GM19099 (cell line): ENCODE data around the gene GPRIN3.

Experiments used
- POLR2A ChIP-seq: IDR thresholded peaks from 3 replicates; pipeline ENCODE4 v1.6.1; 2011; ENCODE audit warnings: low read depth; ENCODE audit not compliant: insufficient read length; ENCODE audit errors: extremely low read depth

The GPRIN3 gene

DNA sequence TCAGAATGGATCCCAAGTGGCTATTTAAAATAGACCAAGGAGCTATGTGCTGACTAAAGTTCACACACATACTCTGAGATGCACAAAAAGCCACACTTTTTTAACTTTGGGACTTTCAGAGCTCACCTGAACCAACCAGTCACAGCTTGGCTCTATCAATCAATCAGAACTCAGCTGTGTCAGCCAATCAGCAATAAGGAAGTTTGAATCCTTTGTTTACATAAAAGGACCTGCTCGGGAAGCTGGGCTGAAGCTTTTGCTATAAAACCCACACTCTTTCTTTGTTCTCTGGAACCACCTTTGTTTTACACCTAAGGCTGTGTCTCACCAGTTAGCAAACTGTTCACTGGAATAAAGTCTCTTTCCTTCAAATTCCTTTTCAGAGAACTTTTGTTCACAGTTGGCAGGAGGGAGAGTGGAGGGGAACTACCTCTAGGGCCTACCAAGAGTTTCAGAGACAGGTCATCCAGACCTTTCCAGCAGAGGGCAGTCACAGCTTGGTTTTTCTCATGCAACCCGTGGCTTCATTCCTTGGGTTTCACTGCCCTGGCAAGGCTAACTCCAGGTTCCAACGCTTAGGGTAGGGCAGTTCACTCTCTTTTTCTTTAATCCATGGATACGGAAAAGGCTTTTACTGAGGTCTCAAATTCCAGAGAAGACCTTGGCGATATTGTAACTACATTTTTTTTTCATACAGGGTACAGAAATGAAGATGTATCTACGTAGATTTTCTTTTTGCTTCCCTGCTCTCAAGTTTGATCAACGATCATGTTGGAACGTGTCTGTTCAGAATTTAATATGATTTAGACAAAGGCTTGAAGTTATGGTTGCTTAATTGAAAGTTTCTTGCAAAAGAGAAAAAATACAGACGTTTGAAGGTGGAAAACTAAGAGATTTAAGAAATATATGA, 80.7 kb downstream of the GPRIN3 start:
- no peak for TF ChIP-seq POLR2A

DNA sequence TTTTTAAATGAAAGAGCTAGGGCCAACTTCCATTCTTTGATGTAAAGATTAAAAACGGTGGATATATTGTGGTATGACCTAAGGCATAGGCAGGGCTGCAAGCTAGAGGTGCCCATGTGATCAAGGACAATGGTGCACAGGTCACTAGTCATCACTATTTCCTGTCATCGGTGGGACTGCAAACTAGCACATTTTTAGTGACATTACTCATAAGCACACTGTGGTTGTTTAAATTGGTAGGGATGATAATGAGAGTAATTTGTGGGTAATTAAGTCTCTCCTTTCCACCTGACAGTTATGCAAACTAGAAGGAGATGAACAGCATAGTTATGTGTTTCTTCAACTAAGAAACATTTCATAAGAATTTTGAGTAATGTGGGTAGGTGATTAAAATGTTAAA, 85.4 kb downstream of the GPRIN3 start:
- no peak for TF ChIP-seq POLR2A

DNA sequence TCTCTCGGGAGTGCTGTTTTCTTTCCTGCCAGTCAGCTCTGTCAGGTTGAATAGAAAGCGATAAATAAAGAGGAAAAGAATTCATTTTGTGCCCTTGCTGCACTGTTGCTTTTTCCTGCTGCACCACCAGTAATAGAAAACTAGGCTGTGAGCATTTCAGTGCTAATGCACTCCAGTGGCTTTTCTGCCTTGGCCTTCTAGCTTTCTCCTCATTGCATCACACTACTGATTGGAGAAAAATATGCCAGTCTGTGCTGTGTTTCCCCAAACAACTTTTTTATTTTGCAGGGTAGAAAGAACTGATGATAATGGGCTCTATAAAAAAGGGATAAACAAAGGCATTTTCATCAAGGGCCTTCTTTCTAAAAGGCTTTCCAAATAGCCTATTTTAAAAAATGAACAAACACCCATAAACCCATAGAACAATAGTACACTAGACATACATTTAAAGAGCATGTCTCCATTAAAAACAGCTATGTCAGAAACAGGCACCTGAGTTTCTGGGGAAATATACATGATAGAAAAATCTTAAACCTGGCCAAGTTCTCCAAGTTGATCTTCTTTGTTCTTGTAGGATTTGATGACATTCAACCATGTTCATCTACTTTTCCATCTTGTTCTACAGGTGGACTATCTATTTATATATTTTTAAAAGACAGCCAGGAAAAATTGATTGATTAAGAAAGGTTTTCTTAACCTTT, 86.3 kb downstream of the GPRIN3 start:
- no peak for TF ChIP-seq POLR2A

DNA sequence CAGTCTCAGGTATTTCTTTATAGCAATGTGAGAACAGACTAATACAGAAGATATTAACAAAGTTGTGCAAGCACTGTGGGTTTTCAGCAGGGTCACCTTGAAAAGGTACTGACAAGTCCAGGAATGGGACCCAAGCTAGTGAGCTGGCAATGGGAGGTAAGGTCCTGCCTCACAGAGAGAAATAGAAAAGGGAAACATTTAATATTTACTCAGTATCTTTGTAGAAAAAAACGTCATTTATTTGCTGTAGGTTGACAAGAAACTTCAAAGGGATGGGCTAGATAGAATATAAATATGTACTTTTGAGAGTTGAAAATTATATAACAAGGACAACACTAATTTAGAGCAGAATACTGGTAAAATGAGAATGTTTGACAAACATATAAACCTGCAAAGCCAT, 89.0 kb downstream of the GPRIN3 start:
- no peak for TF ChIP-seq POLR2A

DNA sequence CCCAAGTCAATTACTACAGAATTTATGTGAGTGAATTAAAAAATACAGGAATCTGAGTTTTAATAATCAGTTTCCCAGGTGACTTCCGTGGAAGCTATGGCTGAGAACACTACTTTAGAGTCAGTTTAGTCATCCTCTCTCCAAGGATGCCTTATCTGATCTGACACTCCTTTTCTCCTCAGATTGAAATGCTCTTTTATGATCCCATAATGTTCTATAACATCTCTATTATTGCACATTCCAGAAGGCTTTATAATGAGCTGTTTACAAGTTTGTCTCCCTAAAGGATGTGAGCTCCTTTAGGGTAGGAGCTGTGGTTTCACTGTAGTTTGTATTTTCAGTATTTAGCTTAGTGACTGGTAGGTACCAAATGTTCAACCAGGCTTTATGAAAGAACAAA, 90.0 kb downstream of the GPRIN3 start:
- no peak for TF ChIP-seq POLR2A

DNA sequence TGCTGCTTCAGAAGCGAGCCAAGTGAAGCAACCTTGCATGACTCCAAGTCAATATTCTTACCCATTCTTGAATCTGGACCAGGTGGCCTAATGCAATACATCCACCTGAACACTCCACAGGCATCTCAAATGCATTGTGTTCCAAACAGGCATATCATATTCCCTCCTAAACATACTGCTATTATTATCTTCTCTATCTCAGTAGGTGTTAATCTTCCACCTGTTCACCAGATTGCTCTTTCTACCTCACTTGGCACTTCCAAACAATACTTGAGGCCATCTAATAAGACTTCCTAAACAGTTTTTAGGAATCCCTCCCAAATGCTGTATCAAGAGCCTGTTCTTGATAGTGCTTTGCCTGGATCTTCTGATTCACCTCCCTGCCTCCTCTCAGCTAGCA, 90.7 kb downstream of the GPRIN3 start:
- TF ChIP-seq POLR2A, result no peak

DNA sequence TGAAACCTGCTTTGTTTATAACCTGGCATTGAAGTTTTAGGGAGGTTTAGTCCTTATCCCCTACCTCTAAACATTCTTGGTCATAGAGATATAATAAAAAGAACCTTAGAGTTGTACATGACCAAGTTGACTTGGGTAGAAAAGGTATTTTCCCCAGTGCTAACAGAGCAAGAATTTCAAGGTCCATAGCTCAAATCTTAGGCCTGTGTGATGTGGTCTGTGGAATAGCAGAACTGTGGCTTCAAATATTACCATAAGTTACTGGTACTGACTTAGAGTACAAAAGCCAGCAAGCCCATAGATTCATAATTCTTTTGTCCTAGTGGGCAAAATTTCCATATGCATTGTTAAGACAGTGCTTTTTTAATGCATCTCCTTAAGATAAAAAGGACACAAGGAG, 91.2 kb downstream of the GPRIN3 start:
- no peak for TF ChIP-seq POLR2A

DNA sequence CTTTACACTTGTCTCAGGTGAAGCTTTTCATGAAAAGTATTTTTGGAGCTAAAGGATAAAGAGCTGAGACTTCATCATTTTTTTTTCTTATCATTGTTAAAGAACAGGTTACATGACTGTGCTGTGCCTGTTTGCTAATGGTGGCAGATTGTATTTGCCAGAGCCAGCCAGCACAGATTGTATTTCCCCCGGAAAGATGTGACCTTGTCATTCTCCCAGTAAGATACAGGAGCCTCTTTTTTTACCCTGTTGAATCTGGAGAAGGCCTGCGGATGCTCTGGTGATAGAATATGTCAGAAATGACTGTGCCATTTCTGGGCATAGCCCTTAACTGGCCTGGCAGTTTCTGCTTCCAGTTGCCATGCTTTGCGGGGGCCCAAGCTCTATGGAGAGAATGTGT, 91.9 kb downstream of the GPRIN3 start:
- no peak for TF ChIP-seq POLR2A

DNA sequence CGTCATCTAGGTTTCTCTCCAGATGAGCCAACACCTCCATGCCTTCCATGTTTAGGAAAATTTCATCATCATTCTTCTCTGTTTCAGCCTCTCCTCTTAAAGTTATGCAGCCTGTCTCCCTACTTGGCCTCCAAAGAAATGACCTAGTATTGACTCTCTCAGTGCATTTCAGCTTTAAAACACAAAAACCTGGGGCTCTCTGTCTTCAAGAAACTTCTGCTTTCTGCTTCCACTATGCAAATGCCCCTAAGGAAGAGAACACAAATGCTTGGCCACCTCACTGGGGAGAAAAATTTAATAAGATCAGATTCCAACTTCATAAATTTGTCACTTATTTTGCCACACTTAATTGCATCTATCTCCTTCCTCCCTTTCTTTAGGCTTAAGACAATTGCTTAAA, 93.3 kb downstream of the GPRIN3 start:
- no peak for TF ChIP-seq POLR2A

DNA sequence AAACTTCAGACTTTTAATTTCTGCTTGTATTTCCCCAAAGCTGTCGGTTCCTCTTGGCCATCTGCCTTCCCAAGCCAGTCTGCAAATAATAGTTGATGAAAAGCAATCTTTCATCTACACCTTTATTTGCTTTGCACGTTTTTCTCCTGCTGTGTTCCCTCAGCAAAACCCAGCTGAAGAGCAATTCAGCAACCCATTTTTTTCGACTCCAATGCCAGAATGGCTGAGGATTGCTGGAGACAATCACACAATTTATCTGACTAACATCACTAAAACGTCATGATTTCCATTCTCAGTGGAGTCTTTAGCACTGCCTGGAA, 94.3 kb downstream of the GPRIN3 start:
- no peak for TF ChIP-seq POLR2A

DNA sequence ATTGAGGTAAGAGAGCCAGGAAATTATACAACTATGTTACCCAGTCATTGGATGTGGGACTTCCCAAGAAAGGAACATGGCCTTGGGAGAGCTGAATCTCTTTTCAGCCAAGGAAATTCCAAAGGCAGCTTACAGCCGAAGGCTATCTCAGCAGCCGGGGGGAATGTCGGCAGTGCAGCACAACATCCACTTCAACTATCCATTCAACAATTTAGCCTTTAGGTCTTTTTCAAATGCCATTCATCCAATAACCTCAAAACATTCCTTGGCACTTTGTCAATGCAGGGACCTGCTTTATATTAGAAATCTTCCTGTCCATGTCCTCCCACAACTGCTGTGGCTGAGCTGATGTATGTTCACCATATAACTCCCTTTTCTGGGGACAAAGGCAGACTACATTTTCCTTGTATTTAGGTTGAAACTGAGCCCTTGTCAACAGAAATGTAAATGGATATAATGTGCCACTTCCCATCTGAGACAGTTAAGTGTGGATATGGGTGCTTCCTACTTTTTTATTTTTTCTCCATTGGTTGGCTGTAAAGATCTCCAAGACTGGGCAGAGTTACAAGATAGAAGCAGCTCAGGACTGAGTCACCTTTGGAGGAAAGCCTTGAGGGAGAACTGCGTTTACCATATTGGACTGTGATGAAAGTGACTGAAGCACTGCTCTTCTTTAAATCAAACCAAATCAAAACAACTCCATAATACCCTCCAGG, 94.8 kb downstream of the GPRIN3 start:
- no peak for TF ChIP-seq POLR2A

DNA sequence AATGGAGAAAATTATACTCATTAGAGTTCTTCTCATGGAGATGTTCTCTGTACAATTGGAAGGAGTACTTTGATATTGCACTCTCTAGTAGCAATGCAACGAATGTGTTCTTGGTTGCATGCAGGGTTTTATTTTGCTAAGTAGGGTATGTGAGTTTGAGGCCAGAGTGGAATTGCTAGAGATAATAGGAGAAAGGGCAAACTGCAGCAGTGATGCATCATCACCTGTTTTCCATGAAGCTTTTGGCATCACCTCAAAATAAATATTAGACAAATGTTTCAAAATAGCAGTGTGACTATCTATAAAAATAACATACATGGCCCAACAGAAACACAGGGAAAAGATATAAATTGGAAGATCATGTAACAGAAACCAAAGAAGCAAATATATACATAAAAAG, 103.0 kb downstream of the GPRIN3 start:
- TF ChIP-seq POLR2A, result no peak

DNA sequence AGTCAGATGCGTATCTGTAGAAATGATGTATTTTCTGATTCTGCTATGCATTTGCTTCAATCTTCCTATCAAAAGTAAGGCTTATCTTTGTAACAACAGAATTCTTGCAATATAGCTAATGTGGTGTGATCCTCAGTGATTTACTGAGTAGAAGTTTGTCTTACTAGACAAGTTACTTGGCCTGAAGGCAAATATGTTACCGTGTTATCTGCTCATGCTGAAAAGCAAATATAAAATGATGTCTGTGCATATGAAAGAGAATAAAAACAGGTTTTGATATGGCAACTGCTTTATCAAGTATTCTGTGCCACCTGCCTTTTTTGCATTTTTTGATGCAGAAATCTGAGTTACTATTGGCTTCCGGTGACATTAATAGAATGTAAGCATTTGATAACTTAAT, 103.7 kb downstream of the GPRIN3 start:
- no peak for TF ChIP-seq POLR2A

DNA sequence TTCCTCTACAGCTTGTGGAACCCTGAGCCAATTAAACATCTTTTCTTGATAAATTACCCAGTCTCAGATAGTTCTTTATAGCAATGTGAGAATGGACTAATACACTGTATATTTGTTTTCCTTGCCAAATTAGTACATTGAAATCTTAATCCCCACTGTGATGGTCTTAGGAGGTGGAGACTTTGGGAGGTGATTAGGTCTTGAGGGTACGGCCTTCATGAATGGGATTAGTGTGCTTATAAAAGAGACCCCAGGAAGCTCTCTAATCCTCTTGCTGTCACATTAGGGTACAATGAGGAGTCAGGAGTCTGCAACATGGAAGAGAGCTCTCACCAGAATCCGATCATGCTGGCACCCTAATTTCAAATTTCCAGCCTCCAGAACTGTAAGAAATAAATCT, 109.7 kb downstream of the GPRIN3 start:
- TF ChIP-seq POLR2A, result no peak

DNA sequence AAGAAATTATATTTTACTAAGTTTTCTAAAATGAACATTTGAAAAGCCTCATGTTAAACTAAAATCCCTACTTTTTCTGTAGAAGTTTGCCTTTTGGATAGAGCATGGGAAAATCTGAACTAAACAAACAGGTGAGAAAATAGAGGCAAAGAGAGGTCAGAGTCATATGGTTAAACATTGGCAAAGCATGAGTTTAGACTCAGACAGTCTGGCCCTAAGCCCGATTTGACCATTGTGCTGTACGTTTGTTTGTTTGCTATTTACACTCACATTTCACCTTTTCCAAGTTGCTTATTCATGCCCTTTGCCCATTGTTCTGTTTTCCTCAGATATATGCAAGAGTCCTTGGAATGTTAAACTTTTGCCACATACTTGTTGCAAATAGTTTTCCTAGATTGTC, 110.9 kb downstream of the GPRIN3 start:
- no peak for TF ChIP-seq POLR2A
